SK-N-SH treated with all-trans-retinoic acid at 6 μM for 48 hours (cell line): ENCODE results near the gene ITM2C.

Experiments
- ATAC-seq: fragments of 200-7000 bp; cut with Tn5 transposase; 3 replicates; pipeline ENCODE4 v1.9.1; 2020; ENCODE audit warnings: mild to moderate bottlenecking, moderate library complexity
- ARNTL ChIP-seq: fragments of 450-650 bp; formaldehyde crosslinking; IDR thresholded peaks from 2 replicates; pipeline ENCODE4 v1.5.0; 2020; ENCODE audit warnings: low read depth, mild to moderate bottlenecking, moderate library complexity, borderline replicate concordance
- CSDC2 ChIP-seq: fragments of 250-450 bp; sonication (Bioruptor Pico); IDR thresholded peaks from 2 replicates; pipeline ENCODE4 v1.5.0; 2020; ENCODE audit warnings: mild to moderate bottlenecking, moderate library complexity
- ESRRG ChIP-seq: fragments of 250-450 bp; sonication (Bioruptor Pico); IDR thresholded peaks from 2 replicates; pipeline ENCODE4 v1.6.1; 2021; ENCODE audit warnings: mild to moderate bottlenecking
- GLIS3 ChIP-seq: fragments of 250-450 bp; sonication (Bioruptor Pico); IDR thresholded peaks from 2 replicates; pipeline ENCODE4 v1.5.0; 2020; ENCODE audit warnings: mild to moderate bottlenecking, moderate library complexity
- ISL1 ChIP-seq: fragments of 250-450 bp; sonication (Bioruptor Pico); IDR thresholded peaks from 2 replicates; pipeline ENCODE4 v2.1.2; 2022; ENCODE audit warnings: mild to moderate bottlenecking, moderate library complexity
- OSR1 ChIP-seq: fragments of 250-450 bp; sonication (Bioruptor Pico); IDR thresholded peaks from 2 replicates; pipeline ENCODE4 v1.8.0; 2022; ENCODE audit warnings: moderate library complexity, mild to moderate bottlenecking, inconsistent platforms
- PPARA ChIP-seq: fragments of 250-450 bp; sonication (Bioruptor Pico); IDR thresholded peaks from 2 replicates; pipeline ENCODE4 v1.5.0; 2020; ENCODE audit warnings: mild to moderate bottlenecking, borderline replicate concordance
- RARB ChIP-seq: fragments of 250-450 bp; sonication (Bioruptor Pico); IDR thresholded peaks from 2 replicates; pipeline ENCODE4 v1.8.0; 2021; ENCODE audit warnings: mild to moderate bottlenecking, moderate library complexity
- SNAI2 ChIP-seq: fragments of 250-450 bp; sonication (Bioruptor Pico); IDR thresholded peaks from 2 replicates; pipeline ENCODE4 v1.5.0; 2020; ENCODE audit warnings: mild to moderate bottlenecking, moderate library complexity
- TCF4 ChIP-seq: fragments of 250-450 bp; sonication (Bioruptor Pico); IDR thresholded peaks from 2 replicates; pipeline ENCODE4 v1.8.0; 2021; ENCODE audit warnings: mild to moderate bottlenecking, moderate library complexity, borderline replicate concordance
- TOX ChIP-seq: fragments of 250-450 bp; sonication (Bioruptor Pico); IDR thresholded peaks from 2 replicates; pipeline ENCODE4 v1.8.0; 2021; ENCODE audit warnings: mild to moderate bottlenecking, moderate library complexity, borderline replicate concordance
- ZC3H10 ChIP-seq: fragments of 250-450 bp; sonication (Bioruptor Pico); IDR thresholded peaks from 2 replicates; pipeline ENCODE4 v1.5.1; 2021; ENCODE audit warnings: mild to moderate bottlenecking, moderate library complexity
- ZFP3 ChIP-seq: fragments of 250-450 bp; sonication (Bioruptor Pico); IDR thresholded peaks from 2 replicates; pipeline ENCODE4 v1.5.0; 2020; ENCODE audit warnings: mild to moderate bottlenecking, moderate library complexity
- ZFP30 ChIP-seq: fragments of 450-650 bp; formaldehyde crosslinking; IDR thresholded peaks from 2 replicates; pipeline ENCODE4 v1.5.0; 2022; ENCODE audit warnings: mild to moderate bottlenecking, moderate library complexity
- ZNF565 ChIP-seq: fragments of 450-650 bp; formaldehyde crosslinking; conservative IDR thresholded peaks from 2 replicates; pipeline ENCODE4 v1.5.0; 2020; ENCODE audit warnings: low read depth, mild to moderate bottlenecking, moderate library complexity
- ZNF70 ChIP-seq: fragments of 450-650 bp; formaldehyde crosslinking; IDR thresholded peaks from 2 replicates; pipeline ENCODE4 v1.5.0; 2020; ENCODE audit warnings: mild to moderate bottlenecking, moderate library complexity
- ZNF8 ChIP-seq: fragments of 450-650 bp; formaldehyde crosslinking; IDR thresholded peaks from 2 replicates; pipeline ENCODE4 v1.5.0; 2020; ENCODE audit warnings: mild to moderate bottlenecking, moderate library complexity
- TF ChIP-seq, protein P1 (sequence below): fragments of 250-450 bp; sonication (Bioruptor Pico); IDR thresholded peaks from 2 replicates; pipeline ENCODE4 v1.5.1; 2021; ENCODE audit warnings: mild to moderate bottlenecking, moderate library complexity
- TF ChIP-seq, protein P2 (sequence below): fragments of 250-450 bp; sonication (Bioruptor Pico); IDR thresholded peaks from 2 replicates; pipeline ENCODE4 v1.8.0; 2020; ENCODE audit warnings: mild to moderate bottlenecking, moderate library complexity, borderline replicate concordance
- TF ChIP-seq, protein P3 (sequence below): fragments of 250-450 bp; sonication (Bioruptor Pico); IDR thresholded peaks from 2 replicates; pipeline ENCODE4 v1.5.1; 2020; ENCODE audit warnings: low read depth, mild to moderate bottlenecking, moderate library complexity
- TF ChIP-seq, protein P4 (sequence below): fragments of 250-450 bp; sonication (Bioruptor Pico); IDR thresholded peaks from 2 replicates; pipeline ENCODE4 v1.8.0; 2021; ENCODE audit warnings: low read depth, mild to moderate bottlenecking, moderate library complexity, borderline replicate concordance

The ITM2C gene

DNA sequence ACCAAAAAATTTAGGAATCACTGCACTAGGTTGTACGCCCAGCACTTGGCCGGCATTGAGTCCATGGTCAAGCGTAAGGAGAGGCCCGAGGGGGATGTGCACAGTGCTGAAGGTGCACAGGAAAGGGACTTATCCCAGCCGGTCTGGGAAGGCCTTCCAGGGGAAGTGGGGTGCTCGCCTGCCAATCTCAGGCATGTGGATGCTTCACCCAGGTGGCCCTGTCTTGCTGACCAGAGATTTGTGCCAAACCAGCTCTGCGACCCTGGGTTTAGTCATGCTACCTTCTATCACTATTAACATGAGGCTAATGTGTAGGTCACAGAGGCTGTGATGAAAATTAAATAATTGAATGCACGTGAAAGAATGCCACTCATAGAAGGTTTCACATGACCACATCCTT is 1.7 kb upstream of the ITM2C start (continued):
- TF ChIP-seq, protein P1, sequence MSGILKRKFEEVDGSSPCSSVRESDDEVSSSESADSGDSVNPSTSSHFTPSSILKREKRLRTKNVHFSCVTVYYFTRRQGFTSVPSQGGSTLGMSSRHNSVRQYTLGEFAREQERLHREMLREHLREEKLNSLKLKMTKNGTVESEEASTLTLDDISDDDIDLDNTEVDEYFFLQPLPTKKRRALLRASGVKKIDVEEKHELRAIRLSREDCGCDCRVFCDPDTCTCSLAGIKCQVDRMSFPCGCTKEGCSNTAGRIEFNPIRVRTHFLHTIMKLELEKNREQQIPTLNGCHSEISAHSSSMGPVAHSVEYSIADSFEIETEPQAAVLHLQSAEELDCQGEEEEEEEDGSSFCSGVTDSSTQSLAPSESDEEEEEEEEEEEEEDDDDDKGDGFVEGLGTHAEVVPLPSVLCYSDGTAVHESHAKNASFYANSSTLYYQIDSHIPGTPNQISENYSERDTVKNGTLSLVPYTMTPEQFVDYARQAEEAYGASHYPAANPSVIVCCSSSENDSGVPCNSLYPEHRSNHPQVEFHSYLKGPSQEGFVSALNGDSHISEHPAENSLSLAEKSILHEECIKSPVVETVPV (CRISPR knock-in tag) = no peak
- TF ChIP-seq ZC3H10 (CRISPR knock-in tag) = no peak
- TF ChIP-seq SNAI2 (CRISPR knock-in tag) = no peak

DNA sequence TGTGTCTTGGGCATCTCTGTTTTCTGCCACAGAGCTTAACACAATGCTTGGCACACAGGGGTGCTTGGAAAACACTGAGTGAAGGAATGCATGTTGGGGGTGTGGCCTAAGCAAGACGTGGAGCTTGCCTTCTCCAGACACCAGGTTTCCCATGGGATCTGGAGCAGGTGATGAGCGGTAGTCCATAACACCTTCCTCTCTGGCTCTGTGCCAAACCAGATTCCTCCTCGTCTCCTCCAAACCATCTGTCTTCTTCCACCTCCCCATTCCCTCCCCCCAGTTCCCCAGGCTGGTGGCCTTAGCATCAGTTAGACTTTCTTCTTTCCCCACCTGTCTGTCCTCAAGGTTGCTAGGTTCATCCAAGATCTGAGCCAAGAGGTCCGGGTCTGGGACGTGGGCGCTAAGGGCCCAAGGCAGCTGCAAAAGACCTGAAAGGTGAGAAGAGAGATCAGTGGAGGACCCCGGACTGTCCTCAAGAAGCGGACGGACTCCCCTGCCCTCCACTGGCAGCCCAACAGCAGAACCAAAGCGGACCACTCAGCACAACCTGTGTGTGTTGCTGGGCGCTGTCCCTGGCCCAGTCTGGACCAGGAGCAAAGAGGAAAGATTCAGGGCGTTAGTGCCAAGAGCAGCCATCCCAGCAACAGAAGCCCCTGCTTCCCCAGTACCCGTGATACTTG is 1.2 kb upstream of the ITM2C start:
- no peak for ATAC-seq
- TF ChIP-seq TOX = no peak
- TF ChIP-seq ZNF8 (CRISPR knock-in tag) = no peak
- TF ChIP-seq, protein P2, sequence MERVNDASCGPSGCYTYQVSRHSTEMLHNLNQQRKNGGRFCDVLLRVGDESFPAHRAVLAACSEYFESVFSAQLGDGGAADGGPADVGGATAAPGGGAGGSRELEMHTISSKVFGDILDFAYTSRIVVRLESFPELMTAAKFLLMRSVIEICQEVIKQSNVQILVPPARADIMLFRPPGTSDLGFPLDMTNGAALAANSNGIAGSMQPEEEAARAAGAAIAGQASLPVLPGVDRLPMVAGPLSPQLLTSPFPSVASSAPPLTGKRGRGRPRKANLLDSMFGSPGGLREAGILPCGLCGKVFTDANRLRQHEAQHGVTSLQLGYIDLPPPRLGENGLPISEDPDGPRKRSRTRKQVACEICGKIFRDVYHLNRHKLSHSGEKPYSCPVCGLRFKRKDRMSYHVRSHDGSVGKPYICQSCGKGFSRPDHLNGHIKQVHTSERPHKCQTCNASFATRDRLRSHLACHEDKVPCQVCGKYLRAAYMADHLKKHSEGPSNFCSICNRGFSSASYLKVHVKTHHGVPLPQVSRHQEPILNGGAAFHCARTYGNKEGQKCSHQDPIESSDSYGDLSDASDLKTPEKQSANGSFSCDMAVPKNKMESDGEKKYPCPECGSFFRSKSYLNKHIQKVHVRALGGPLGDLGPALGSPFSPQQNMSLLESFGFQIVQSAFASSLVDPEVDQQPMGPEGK (CRISPR knock-in tag) = no peak
- no peak for TF ChIP-seq ZNF70
- TF ChIP-seq RARB (CRISPR knock-in tag) = no peak
- TF ChIP-seq ZFP30 (CRISPR knock-in tag) = no peak
- TF ChIP-seq ZNF565 (CRISPR knock-in tag) = no peak
- TF ChIP-seq, protein P3, sequence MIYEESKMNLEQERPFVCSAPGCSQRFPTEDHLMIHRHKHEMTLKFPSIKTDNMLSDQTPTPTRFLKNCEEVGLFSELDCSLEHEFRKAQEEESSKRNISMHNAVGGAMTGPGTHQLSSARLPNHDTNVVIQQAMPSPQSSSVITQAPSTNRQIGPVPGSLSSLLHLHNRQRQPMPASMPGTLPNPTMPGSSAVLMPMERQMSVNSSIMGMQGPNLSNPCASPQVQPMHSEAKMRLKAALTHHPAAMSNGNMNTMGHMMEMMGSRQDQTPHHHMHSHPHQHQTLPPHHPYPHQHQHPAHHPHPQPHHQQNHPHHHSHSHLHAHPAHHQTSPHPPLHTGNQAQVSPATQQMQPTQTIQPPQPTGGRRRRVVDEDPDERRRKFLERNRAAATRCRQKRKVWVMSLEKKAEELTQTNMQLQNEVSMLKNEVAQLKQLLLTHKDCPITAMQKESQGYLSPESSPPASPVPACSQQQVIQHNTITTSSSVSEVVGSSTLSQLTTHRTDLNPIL (CRISPR knock-in tag) = no peak
- TF ChIP-seq PPARA (CRISPR knock-in tag) = no peak
- TF ChIP-seq, protein P4, sequence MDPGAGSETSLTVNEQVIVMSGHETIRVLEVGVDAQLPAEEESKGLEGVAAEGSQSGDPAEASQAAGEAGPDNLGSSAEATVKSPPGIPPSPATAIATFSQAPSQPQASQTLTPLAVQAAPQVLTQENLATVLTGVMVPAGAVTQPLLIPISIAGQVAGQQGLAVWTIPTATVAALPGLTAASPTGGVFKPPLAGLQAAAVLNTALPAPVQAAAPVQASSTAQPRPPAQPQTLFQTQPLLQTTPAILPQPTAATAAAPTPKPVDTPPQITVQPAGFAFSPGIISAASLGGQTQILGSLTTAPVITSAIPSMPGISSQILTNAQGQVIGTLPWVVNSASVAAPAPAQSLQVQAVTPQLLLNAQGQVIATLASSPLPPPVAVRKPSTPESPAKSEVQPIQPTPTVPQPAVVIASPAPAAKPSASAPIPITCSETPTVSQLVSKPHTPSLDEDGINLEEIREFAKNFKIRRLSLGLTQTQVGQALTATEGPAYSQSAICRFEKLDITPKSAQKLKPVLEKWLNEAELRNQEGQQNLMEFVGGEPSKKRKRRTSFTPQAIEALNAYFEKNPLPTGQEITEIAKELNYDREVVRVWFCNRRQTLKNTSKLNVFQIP (CRISPR knock-in tag) = no peak
- no peak for TF ChIP-seq ISL1 (CRISPR knock-in tag)
- TF ChIP-seq, protein P1 (CRISPR knock-in tag) = no peak
- TF ChIP-seq ZFP3 (CRISPR knock-in tag) = no peak
- TF ChIP-seq GLIS3 (CRISPR knock-in tag) = no peak
- TF ChIP-seq OSR1 (CRISPR knock-in tag) = no peak
- TF ChIP-seq SNAI2 (CRISPR knock-in tag) = no peak
- TF ChIP-seq ESRRG (CRISPR knock-in tag) = no peak
- no peak for TF ChIP-seq TCF4 (CRISPR knock-in tag)
- no peak for TF ChIP-seq ARNTL (CRISPR knock-in tag)
- TF ChIP-seq CSDC2 (CRISPR knock-in tag) = no peak

DNA sequence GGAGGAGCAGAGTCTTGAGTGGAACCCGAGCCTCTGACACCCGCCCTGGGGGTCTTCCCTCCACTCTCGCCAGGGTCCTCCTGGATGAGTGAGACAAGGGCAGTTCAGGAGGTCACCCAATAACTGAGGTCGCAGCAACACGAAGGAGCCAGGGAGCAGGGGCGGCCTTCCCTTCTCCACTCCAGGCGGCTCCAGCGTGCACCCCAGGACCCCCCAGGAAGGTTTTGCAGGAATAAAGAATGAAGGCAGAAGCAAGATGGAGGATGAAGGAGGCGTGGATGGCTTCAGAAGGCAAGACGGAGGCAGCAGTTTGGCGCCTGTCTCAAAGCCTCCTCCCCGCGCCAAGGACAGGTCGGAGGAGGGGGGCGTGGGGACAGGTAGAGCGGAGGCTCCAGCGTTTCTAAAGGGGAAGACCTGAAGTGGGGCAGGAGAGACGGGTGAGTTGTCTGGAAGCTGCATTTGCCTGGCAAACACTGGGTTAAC is 579 bp upstream of the ITM2C start:
- TF ChIP-seq ISL1 (CRISPR knock-in tag) (no peak), ZNF8 (CRISPR knock-in tag) (no peak), TOX (no peak), SNAI2 (CRISPR knock-in tag) (no peak), ZFP30 (CRISPR knock-in tag) (no peak)
- TF ChIP-seq, protein P3 (CRISPR knock-in tag) = no peak
- TF ChIP-seq, protein P1 (CRISPR knock-in tag) = no peak
- no peak for ATAC-seq
